HG02884 (cell line): ENCODE measurements around the gene FAM53A.

ENCODE experiments used
- ATAC-seq: cut with Tn5 transposase; IDR thresholded peaks from one replicate; pipeline ENCODE4 v1.9.1; 2021; ENCODE audit warnings: mild to moderate bottlenecking, moderate library complexity; ENCODE audit not compliant: unreplicated experiment

Gene FAM53A

GRCh38 chr4:1595789-1596325 is 88.3 kb downstream of the FAM53A start:
- ATAC-seq = no peak

- no peak for ATAC-seq
These were observed 89.0 kb downstream of the FAM53A start for GRCh38 chr4:1594871-1595788.

- ATAC-seq = no peak
These were observed 90.2 kb downstream of the FAM53A start for GRCh38 chr4:1593881-1594345.

GRCh38 chr4:1593458-1593857 is 90.7 kb downstream of the FAM53A start:
- no peak for ATAC-seq

GRCh38 chr4:1592709-1593417 is 91.2 kb downstream of the FAM53A start:
- no peak for ATAC-seq

GRCh38 chr4:1592068-1592708 is 91.9 kb downstream of the FAM53A start:
- ATAC-seq = no peak

GRCh38 chr4:1591107-1591506 is 93.0 kb downstream of the FAM53A start:
- ATAC-seq = no peak

- no peak for ATAC-seq
These were observed 93.9 kb downstream of the FAM53A start for GRCh38 chr4:1590244-1590643.
